B cell (primary cell): ENCODE measurements around the gene ABCA4.
"Not testable (repeated sequence)": the region's sequence is repeated elsewhere in the genome, so short reads cannot be mapped to it uniquely, and the experiment has no call there.

Experiments
- EZH2 ChIP-seq: IDR thresholded peaks from 2 replicates; pipeline ENCODE4 v1.6.1; 2012; ENCODE audit warnings: borderline replicate concordance, low read depth, mild to moderate bottlenecking, moderate library complexity, low read length; ENCODE audit not compliant: insufficient read depth, poor library complexity, severe bottlenecking
- TF ChIP-seq, protein P1 (sequence below): fragments of 200-600 bp; IDR thresholded peaks from one replicate; pipeline ENCODE4 v1.8.0; 2022; ENCODE audit warnings: antibody characterized with exemption, mild to moderate bottlenecking

DNA sequence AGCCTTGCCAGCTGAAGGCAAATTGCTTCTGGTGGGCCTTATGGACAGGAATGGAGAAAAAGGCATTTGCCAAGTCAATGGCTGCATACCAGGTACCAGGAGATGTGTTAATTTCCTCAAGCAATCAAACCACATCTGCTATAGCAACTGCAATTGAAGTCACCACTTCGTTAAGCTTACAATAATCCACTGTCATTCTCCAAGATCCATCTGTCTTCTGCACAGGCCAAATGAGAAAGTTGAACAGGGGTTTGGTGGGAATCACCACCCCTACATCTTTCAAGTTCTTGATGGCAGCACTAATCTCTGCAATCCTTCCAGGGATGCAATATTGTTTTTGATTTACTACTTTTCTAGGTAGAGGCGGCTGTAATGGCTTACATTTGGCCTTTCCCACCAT is 43.9 kb upstream of the ABCA4 start:
- TF ChIP-seq, protein P1, sequence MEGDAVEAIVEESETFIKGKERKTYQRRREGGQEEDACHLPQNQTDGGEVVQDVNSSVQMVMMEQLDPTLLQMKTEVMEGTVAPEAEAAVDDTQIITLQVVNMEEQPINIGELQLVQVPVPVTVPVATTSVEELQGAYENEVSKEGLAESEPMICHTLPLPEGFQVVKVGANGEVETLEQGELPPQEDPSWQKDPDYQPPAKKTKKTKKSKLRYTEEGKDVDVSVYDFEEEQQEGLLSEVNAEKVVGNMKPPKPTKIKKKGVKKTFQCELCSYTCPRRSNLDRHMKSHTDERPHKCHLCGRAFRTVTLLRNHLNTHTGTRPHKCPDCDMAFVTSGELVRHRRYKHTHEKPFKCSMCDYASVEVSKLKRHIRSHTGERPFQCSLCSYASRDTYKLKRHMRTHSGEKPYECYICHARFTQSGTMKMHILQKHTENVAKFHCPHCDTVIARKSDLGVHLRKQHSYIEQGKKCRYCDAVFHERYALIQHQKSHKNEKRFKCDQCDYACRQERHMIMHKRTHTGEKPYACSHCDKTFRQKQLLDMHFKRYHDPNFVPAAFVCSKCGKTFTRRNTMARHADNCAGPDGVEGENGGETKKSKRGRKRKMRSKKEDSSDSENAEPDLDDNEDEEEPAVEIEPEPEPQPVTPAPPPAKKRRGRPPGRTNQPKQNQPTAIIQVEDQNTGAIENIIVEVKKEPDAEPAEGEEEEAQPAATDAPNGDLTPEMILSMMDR: not testable (repeated sequence)
- TF ChIP-seq EZH2: not testable (repeated sequence)
